Measurements from ENCODE around the gene RPL10A. TPM values are rescaled to one million over a fixed set of nuclear protein-coding genes. Genes with fewer than 3 reads are reported as not detected.

The RPL10A gene
- total and polyA plus RNA-seq, 12 donors = 680 to 1,613 (median 1,110) TPM

DNA sequence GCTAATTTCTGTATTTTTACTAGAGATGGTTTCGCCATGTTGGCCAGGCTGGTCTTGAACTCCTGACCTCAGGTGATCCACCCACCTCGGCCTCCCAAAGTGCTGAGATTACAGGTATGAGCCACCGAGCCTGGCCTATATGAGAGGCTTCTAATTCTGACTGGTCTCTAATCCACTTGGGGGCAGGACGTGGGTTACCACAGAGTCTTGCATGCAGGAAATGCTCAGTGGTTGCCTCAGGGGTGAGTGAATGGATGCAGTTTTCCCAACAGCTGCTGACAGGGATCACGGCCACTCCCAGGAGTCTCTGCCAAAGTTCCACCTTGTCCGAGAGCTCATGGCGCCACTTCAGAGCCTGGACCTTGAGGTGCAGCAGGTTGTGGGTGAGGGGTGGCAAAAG lies 22.5 kb upstream of the RPL10A start:
- no peak overlapping the region for H3K27ac ChIP-seq
- no peak overlapping the region for H3K4me3 ChIP-seq
- intact Hi-C loops (cut with DNase I) = no loop called here
- WGBS, 4 donors = 73 to 93% (median 85%) methylated on average over 3 to 7 of the region's 7 CpGs
- no peak for DNase-seq
- no peaks in the 10 kb centered on the region for H3K36me3 ChIP-seq (replicated peaks in 1 of 2)
- no peaks in the 10 kb centered on the region for H3K27me3 ChIP-seq
- peaks cover 0 to 3% of the 10 kb centered on the region in 2 donors for H3K4me1 ChIP-seq (replicated peaks in 1 of 2)
- no peaks in the 10 kb centered on the region for H3K9me3 ChIP-seq (replicated peaks in 1 of 3)
- TF ChIP-seq CTCF (IDR thresholded peaks at IDR 0.05) (no peak), POLR2A (IDR thresholded peaks at IDR 0.05) (no peak)

DNA sequence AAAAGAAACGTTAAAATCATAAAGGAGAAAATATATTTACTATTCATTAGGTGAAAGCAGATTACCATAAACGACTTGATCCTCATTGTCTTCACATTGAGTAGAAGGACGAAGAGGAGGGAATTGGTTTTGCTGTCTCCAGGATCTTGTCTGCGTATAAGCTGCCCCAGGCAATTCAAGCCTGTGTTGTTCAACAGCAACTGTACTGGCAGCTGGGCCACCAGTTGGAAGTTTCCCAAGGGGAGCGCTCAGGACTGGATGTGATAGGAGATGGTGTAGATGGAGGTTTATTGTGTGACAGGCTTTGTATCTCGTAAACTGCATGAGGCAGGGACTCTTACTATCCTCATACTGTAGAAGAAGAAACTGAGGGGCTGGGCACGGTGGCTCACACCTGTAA lies 20.0 kb upstream of the RPL10A start:
- no peaks in the 10 kb centered on the region for H3K9me3 ChIP-seq (replicated peaks in 1 of 3)
- H3K4me3 ChIP-seq = no peak overlapping the region
- no peak for TF ChIP-seq CTCF (IDR thresholded peaks at IDR 0.05)
- H3K27ac ChIP-seq = no peak overlapping the region
- no peak for DNase-seq
- H3K27me3 ChIP-seq = no peaks in the 10 kb centered on the region
- no peaks in the 10 kb centered on the region for H3K36me3 ChIP-seq (replicated peaks in 1 of 2)
- 64 to 77% (median 68%) methylated on average over 7 of the region's 7 CpGs for WGBS, 4 donors
- peaks cover 7 to 13% of the 10 kb centered on the region in 2 donors for H3K4me1 ChIP-seq (replicated peaks in 1 of 2)
- intact Hi-C loops (cut with DNase I) = loop anchor here (2.0 kb wide), 1 partner anchor 105 kb away; the partner anchor contains the start of gene PPARD (in 2 of the 2)

GRCh38 chr6:35449287-35449881 lies 18.8 kb upstream of the RPL10A start:
- Histone ChIP-seq H3K4me1 (replicated peaks in 1 of 2) (peaks cover 7 to 20% of the 10 kb centered on the region in 2 donors), H3K9me3 (replicated peaks in 1 of 3) (no peaks in the 10 kb centered on the region), H3K4me3 (no peak overlapping the region), H3K27ac (no peak overlapping the region), H3K36me3 (replicated peaks in 1 of 2) (no peaks in the 10 kb centered on the region), H3K27me3 (no peaks in the 10 kb centered on the region)
- WGBS, 4 donors = 28 to 31% (median 28%) methylated on average over 12 to 14 of the region's 14 CpGs
- TF ChIP-seq POLR2A (IDR thresholded peaks at IDR 0.05) = no peak
- peak; percentile 61 to 82 (median 78) for TF ChIP-seq CTCF (IDR thresholded peaks at IDR 0.05)
- DNase-seq = peak in 3 of 7 donors; percentile 39 to 63 (median 43)
- intact Hi-C loops (cut with DNase I) = loop anchor here (2.0 kb wide), 1 partner anchor 107 kb away; the partner anchor contains the start of gene PPARD (in 2 of the 2)

GRCh38 chr6:35451354-35452182 lies 16.6 kb upstream of the RPL10A start:
- Histone ChIP-seq H3K27me3 (no peaks in the 10 kb centered on the region), H3K27ac (peak overlapping the region in 1 of 5 donors; percentile 61), H3K36me3 (replicated peaks in 1 of 2) (no peaks in the 10 kb centered on the region), H3K4me1 (replicated peaks in 1 of 2) (peaks cover 7 to 20% of the 10 kb centered on the region in 2 donors), H3K9me3 (replicated peaks in 1 of 3) (no peaks in the 10 kb centered on the region), H3K4me3 (peak overlapping the region in 2 of 4 donors; percentile 29 to 51)
- intact Hi-C loops (cut with DNase I) = no loop called here
- DNase-seq = no peak
- TF ChIP-seq POLR2A (IDR thresholded peaks at IDR 0.05) (no peak), CTCF (IDR thresholded peaks at IDR 0.05) (no peak)
- 18 to 27% (median 18%) methylated on average over 12 to 20 of the region's 20 CpGs for WGBS, 4 donors
